ENCODE results near the gene VCL.

The VCL gene

GRCh38 chr10:74072503-74072902 is 74.6 kb downstream of the VCL start:
- no peak for DNase-seq (ENCODE audit: low read depth)
- TF ChIP-seq CTCF (conservative IDR thresholded peaks at IDR 0.05; ENCODE audit: control insufficient read depth, insufficient read depth, low read depth, low read length): no peak
- no peak overlapping the region for H3K4me3 ChIP-seq (ENCODE audit: control insufficient read depth, low read depth, low read length)

- TF ChIP-seq CTCF (conservative IDR thresholded peaks at IDR 0.05; ENCODE audit: control insufficient read depth, insufficient read depth, low read depth, low read length): no peak
- H3K4me3 ChIP-seq (ENCODE audit: control insufficient read depth, low read depth, low read length): no peak overlapping the region
- DNase-seq (ENCODE audit: low read depth): no peak
Measured at GRCh38 chr10:74075906-74076305, 78.0 kb downstream of the VCL start.

GRCh38 chr10:74076961-74077360 is 79.0 kb downstream of the VCL start:
- DNase-seq (ENCODE audit: low read depth): no peak
- no peak for TF ChIP-seq CTCF (conservative IDR thresholded peaks at IDR 0.05; ENCODE audit: control insufficient read depth, insufficient read depth, low read depth, low read length)
- no peak overlapping the region for H3K4me3 ChIP-seq (ENCODE audit: control insufficient read depth, low read depth, low read length)

GRCh38 chr10:74077416-74077815 is 79.5 kb downstream of the VCL start:
- no peak overlapping the region for H3K4me3 ChIP-seq (ENCODE audit: control insufficient read depth, low read depth, low read length)
- no peak for DNase-seq (ENCODE audit: low read depth)
- TF ChIP-seq CTCF (conservative IDR thresholded peaks at IDR 0.05; ENCODE audit: control insufficient read depth, insufficient read depth, low read depth, low read length): no peak

GRCh38 chr10:74078037-74078436 is 80.1 kb downstream of the VCL start:
- peak; percentile 45 for DNase-seq (ENCODE audit: low read depth)
- no peak for TF ChIP-seq CTCF (conservative IDR thresholded peaks at IDR 0.05; ENCODE audit: control insufficient read depth, insufficient read depth, low read depth, low read length)
- no peak overlapping the region for H3K4me3 ChIP-seq (ENCODE audit: control insufficient read depth, low read depth, low read length)

GRCh38 chr10:74079028-74079935 is 81.4 kb downstream of the VCL start:
- H3K4me3 ChIP-seq (ENCODE audit: control insufficient read depth, low read depth, low read length): no peak overlapping the region
- TF ChIP-seq CTCF (conservative IDR thresholded peaks at IDR 0.05; ENCODE audit: control insufficient read depth, insufficient read depth, low read depth, low read length): no peak
- no peak for DNase-seq (ENCODE audit: low read depth)
